SJCRH30 (cell line): ENCODE results near the gene POLDIP3. TPM values are rescaled to one million over a fixed set of nuclear protein-coding genes. Genes with fewer than 3 reads are reported as not detected.
A peak's percentile ranks its signal among the peaks of the same experiment; 100 is the strongest.
"Not testable (repeated sequence)": the region's sequence is repeated elsewhere in the genome, so short reads cannot be mapped to it uniquely, and the experiment has no call there.

Experiments used
- DNase-seq, 2 experiments: peaks; one replicate each; pipeline ENCODE4 v3.0.0-alpha.2; 2015 to 2020
- H3K27ac ChIP-seq: fragments of 250-450 bp; sonication (Bioruptor Pico); 2 replicates; pipeline ENCODE4 v1.5.1; 2020; ENCODE audit warnings: mild to moderate bottlenecking, moderate library complexity
- H3K27me3 ChIP-seq: fragments of 250-450 bp; sonication (Bioruptor Pico); 2 replicates; pipeline ENCODE4 v1.5.1; 2020; ENCODE audit warnings: mild to moderate bottlenecking, moderate library complexity
- H3K36me3 ChIP-seq: fragments of 250-450 bp; sonication (Bioruptor Pico); 2 replicates; pipeline ENCODE4 v1.5.1; 2020; ENCODE audit warnings: mild to moderate bottlenecking, moderate library complexity
- H3K4me1 ChIP-seq: fragments of 250-450 bp; sonication (Bioruptor Pico); 2 replicates; pipeline ENCODE4 v1.5.1; 2020; ENCODE audit warnings: mild to moderate bottlenecking, moderate library complexity
- H3K4me3 ChIP-seq: fragments of 250-450 bp; sonication (Bioruptor Pico); 2 replicates; pipeline ENCODE4 v1.5.1; 2020; ENCODE audit warnings: mild to moderate bottlenecking, moderate library complexity
- H3K9me3 ChIP-seq: fragments of 250-450 bp; sonication (Bioruptor Pico); replicated peaks from 2 replicates; pipeline ENCODE4 v1.5.1; 2020; ENCODE audit warnings: mild to moderate bottlenecking, moderate library complexity
- total RNA-seq: library from RNA; depleted of rRNA; stranded (reverse); fragments of >200 nt; shearing (Covaris generic); gene quantifications from 2 replicates; pipeline ENCODE4 v1.2.3, GENCODE V29; 2014; rRNA removed

POLDIP3 gene
- total RNA-seq, 1 experiment from 2014 or later = 74.8 TPM

- Histone ChIP-seq H3K27me3 (no peaks in the 10 kb centered on the region), H3K4me1 (no peaks in the 10 kb centered on the region), H3K4me3 (no peak overlapping the region), H3K27ac (no peak overlapping the region), H3K36me3 (no peaks in the 10 kb centered on the region), H3K9me3 (no peaks in the 10 kb centered on the region)
- no peak for DNase-seq
These were observed 65.9 kb downstream of the POLDIP3 start for GRCh38 chr22:42548597-42549330.

GRCh38 chr22:42548126-42548525, 66.6 kb downstream of the POLDIP3 start:
- H3K4me3 ChIP-seq, H3K4me1 ChIP-seq, H3K9me3 ChIP-seq, DNase-seq, H3K36me3 ChIP-seq, H3K27me3 ChIP-seq, H3K27ac ChIP-seq: not testable (repeated sequence)

- H3K36me3 ChIP-seq = no peaks in the 10 kb centered on the region
- H3K27ac ChIP-seq = no peak overlapping the region
- no peaks in the 10 kb centered on the region for H3K27me3 ChIP-seq
- H3K4me1 ChIP-seq = no peaks in the 10 kb centered on the region
- no peaks in the 10 kb centered on the region for H3K9me3 ChIP-seq
- no peak for DNase-seq
- H3K4me3 ChIP-seq = no peak overlapping the region
These were observed 67.1 kb downstream of the POLDIP3 start for GRCh38 chr22:42547562-42547961.

- Histone ChIP-seq H3K4me1 (no peaks in the 10 kb centered on the region; the same call in 1 of the 2 replicates), H3K27me3 (no peaks in the 10 kb centered on the region), H3K9me3 (no peaks in the 10 kb centered on the region), H3K27ac (no peak overlapping the region), H3K4me3 (no peak overlapping the region), H3K36me3 (no peaks in the 10 kb centered on the region)
- DNase-seq = no peak
These were observed 70.0 kb downstream of the POLDIP3 start for GRCh38 chr22:42544686-42545085.

GRCh38 chr22:42539236-42539771, 75.4 kb downstream of the POLDIP3 start:
- not testable (repeated sequence) for DNase-seq, H3K27ac ChIP-seq, H3K9me3 ChIP-seq, H3K4me1 ChIP-seq, H3K36me3 ChIP-seq, H3K27me3 ChIP-seq, H3K4me3 ChIP-seq

- H3K9me3 ChIP-seq, H3K27me3 ChIP-seq, H3K36me3 ChIP-seq: not testable (repeated sequence)
- peaks cover 11% of the 10 kb centered on the region for H3K4me1 ChIP-seq
- H3K4me3 ChIP-seq = peak overlapping the region; percentile 31
- peak; percentile 44 to 48 for DNase-seq
- peak overlapping the region; percentile 37 for H3K27ac ChIP-seq
These were observed 77.4 kb downstream of the POLDIP3 start for GRCh38 chr22:42537199-42537831.

GRCh38 chr22:42536634-42537033, 78.0 kb downstream of the POLDIP3 start:
- not testable (repeated sequence) for H3K9me3 ChIP-seq, DNase-seq, H3K27ac ChIP-seq, H3K4me3 ChIP-seq, H3K36me3 ChIP-seq, H3K27me3 ChIP-seq
- peaks cover 11% of the 10 kb centered on the region for H3K4me1 ChIP-seq

GRCh38 chr22:42536166-42536565, 78.5 kb downstream of the POLDIP3 start:
- no peak for DNase-seq
- no peak overlapping the region for H3K4me3 ChIP-seq
- H3K27me3 ChIP-seq = no peaks in the 10 kb centered on the region

GRCh38 chr22:42535082-42535731, 79.5 kb downstream of the POLDIP3 start:
- H3K27me3 ChIP-seq, DNase-seq, H3K4me3 ChIP-seq, H3K27ac ChIP-seq, H3K9me3 ChIP-seq, H3K36me3 ChIP-seq: not testable (repeated sequence)
- H3K4me1 ChIP-seq = peaks cover 11% of the 10 kb centered on the region

More at GRCh38 chr22:42536166-42536565, 78.5 kb downstream of the POLDIP3 start:
- H3K27ac ChIP-seq = no peak overlapping the region
- H3K36me3 ChIP-seq = no peaks in the 10 kb centered on the region
- H3K9me3 ChIP-seq = no peaks in the 10 kb centered on the region
- H3K4me1 ChIP-seq = peaks cover 11% of the 10 kb centered on the region

Other genes starting within 250 kb of the POLDIP3 start
- gene NFAM1, start 182.5 kb downstream of the POLDIP3 start, total RNA-seq = 0.18 TPM in 1 of 2 replicates, not detected in the other
- gene RRP7A, start 95.1 kb downstream of the POLDIP3 start, total RNA-seq = 31.7 and 34.2 TPM in 2 replicates
- 6.9 and 7.2 TPM in 2 replicates for gene SERHL2, start 60.9 kb downstream of the POLDIP3 start, total RNA-seq
- gene ATP5MGL, start 25.7 kb upstream of the POLDIP3 start, total RNA-seq = 0.51 and 1.2 TPM in 2 replicates
- gene CYB5R3, start 34.5 kb upstream of the POLDIP3 start, total RNA-seq = 71.1 and 73.9 TPM in 2 replicates
- 7.1 and 9.9 TPM in 2 replicates for gene A4GALT, start 106.0 kb upstream of the POLDIP3 start, total RNA-seq
- gene ARFGAP3, start 242.4 kb upstream of the POLDIP3 start, total RNA-seq = 47.2 and 47.5 TPM in 2 replicates